ENCODE measurements around the gene SLC25A6.

- TF ChIP-seq CTCF (IDR thresholded peaks at IDR 0.05): no peak
- TF ChIP-seq POLR2A (IDR thresholded peaks at IDR 0.05): no peak
Observed at GRCh38 chrX:1421433-1422134, 29.7 kb upstream of the SLC25A6 start.

Data from esophagus squamous epithelium (tissue), 4 donors.